PC-9 (cell line): ENCODE measurements around the gene NHS. TPM values are rescaled to one million over a fixed set of nuclear protein-coding genes. Genes with fewer than 3 reads are reported as not detected.

Experiments used
- BruUV-seq: library from RNA; stranded (reverse); fragments of 400-500 nt; replicated peaks from 2 replicates; lab custom pipeline; 2021; lab: Mats Ljungman, UMichigan
- CTCF ChIA-PET: fragments of 300-600 bp; sonication (Branson Sonifier 250); formaldehyde crosslinking; loops from one replicate; lab custom pipeline; 2022; ENCODE audit warnings: antibody characterized with exemption; lab: Charles Lee
- POLR2A ChIA-PET: fragments of 300-600 bp; sonication (Branson Sonifier 250); formaldehyde crosslinking; loops from one replicate; lab custom pipeline; 2022; ENCODE audit warnings: antibody characterized with exemption; ENCODE audit not compliant: unreplicated experiment; lab: Charles Lee
- DNase-seq, 2 experiments: peaks; one replicate each; pipeline versions ENCODE4 v3.0.0 to v3.0.0-alpha.2; 2015 to 2022; ENCODE audit warnings: mixed read lengths in 1 of 2
- H2AFZ ChIP-seq: fragments of 200-600 bp; sonication (generic); 2 replicates; pipeline ENCODE4 v1.8.1; 2017; ENCODE audit warnings: antibody characterized with exemption
- H3F3A ChIP-seq: fragments of 200-600 bp; sonication (generic); 2 replicates; pipeline ENCODE4 v1.8.1; 2017; ENCODE audit warnings: antibody characterized with exemption, mild to moderate bottlenecking, low read depth; ENCODE audit not compliant: insufficient read depth
- H3K27ac ChIP-seq: fragments of 200-600 bp; sonication (generic); 2 replicates; pipeline ENCODE4 v1.6.1; 2016; ENCODE audit warnings: mixed run types
- H3K27me3 ChIP-seq: fragments of 200-600 bp; sonication (generic); 2 replicates; pipeline ENCODE4 v1.6.1; 2016; ENCODE audit warnings: low read depth, mixed run types; ENCODE audit not compliant: insufficient read depth
- H3K36me3 ChIP-seq: fragments of 200-600 bp; sonication (generic); 2 replicates; pipeline ENCODE4 v1.6.1; 2016; ENCODE audit warnings: low read depth, mixed run types
- H3K4me1 ChIP-seq: fragments of 200-600 bp; sonication (generic); replicated peaks from 2 replicates; pipeline ENCODE4 v1.6.1; 2016; ENCODE audit warnings: mixed run types; ENCODE audit not compliant: insufficient read depth
- H3K4me2 ChIP-seq: fragments of 200-600 bp; sonication (generic); 2 replicates; pipeline ENCODE4 v1.6.1; 2017; ENCODE audit warnings: mixed run types
- H3K4me3 ChIP-seq: fragments of 200-600 bp; sonication (generic); 2 replicates; pipeline ENCODE4 v1.6.1; 2016; ENCODE audit warnings: mixed run types
- H3K79me2 ChIP-seq: fragments of 200-600 bp; sonication (generic); 2 replicates; pipeline ENCODE4 v1.6.1; 2017; ENCODE audit warnings: low read depth, mixed run types
- H3K9me2 ChIP-seq: fragments of 200-600 bp; sonication (generic); 2 replicates; pipeline ENCODE4 v1.8.1; 2017; ENCODE audit warnings: mild to moderate bottlenecking; ENCODE audit not compliant: insufficient read depth
- H3K9me3 ChIP-seq: fragments of 200-600 bp; sonication (generic); 2 replicates; pipeline ENCODE4 v1.8.1; 2016; ENCODE audit warnings: low read depth; ENCODE audit not compliant: insufficient read depth
- H4K20me1 ChIP-seq: fragments of 200-600 bp; sonication (generic); 2 replicates; pipeline ENCODE4 v1.8.1; 2017; ENCODE audit not compliant: insufficient read depth
- CTCF ChIP-seq: fragments of 200-600 bp; sonication (generic); conservative IDR thresholded peaks from 2 replicates; pipeline ENCODE4 v1.6.1; 2017; ENCODE audit warnings: mixed run types, antibody characterized with exemption, mild to moderate bottlenecking, moderate library complexity
- EZH2 ChIP-seq: fragments of 200-600 bp; sonication (generic); IDR thresholded peaks from 2 replicates; pipeline ENCODE4 v1.8.0; 2017; ENCODE audit warnings: antibody characterized with exemption, low read depth
- intact Hi-C: fragments of 100-400 bp; cut with micrococcal nuclease; formaldehyde crosslinking; loops from one replicate; pipeline ENCODE4 v1.10.0; 2022; ENCODE audit not compliant: unreplicated experiment
- total RNA-seq: library from RNA; stranded (reverse); gene quantifications from 2 replicates; pipeline ENCODE4 v1.2.3, GENCODE V29; 2021

NHS gene
- total RNA-seq, 1 experiment from 2014 or later: 6.7 TPM

GRCh38 chrX:17472424-17472823, 97.4 kb downstream of the NHS start:
- POLR2A ChIA-PET: no interaction called here
- no TSS peak for BruUV-seq
- TF ChIP-seq EZH2 (no peak), CTCF (no peak)

GRCh38 chrX:17473021-17473420, 98.0 kb downstream of the NHS start:
- H3K27ac ChIP-seq: no peak overlapping the region
- CTCF ChIA-PET: no interaction called here
- H3K27me3 ChIP-seq: no peaks in the 10 kb centered on the region
- POLR2A ChIA-PET: no interaction called here
- H3K9me3 ChIP-seq: no peaks in the 10 kb centered on the region
- TF ChIP-seq EZH2 (no peak), CTCF (no peak)
- no peaks in the 10 kb centered on the region for H3K9me2 ChIP-seq
- no peak overlapping the region for H2AFZ ChIP-seq
- intact Hi-C loops: no loop called here
- H4K20me1 ChIP-seq: no peaks in the 10 kb centered on the region
- no peak for DNase-seq
- H3F3A ChIP-seq: no peaks in the 10 kb centered on the region
- 0 out of 2 replicates have a peak, but pooled peaks cover 2% of the 10 kb centered on the region for H3K79me2 ChIP-seq
- no peaks in the 10 kb centered on the region for H3K36me3 ChIP-seq
- BruUV-seq: no TSS peak
- no peak overlapping the region for H3K4me3 ChIP-seq
- no peak overlapping the region for H3K4me2 ChIP-seq
- no peaks in the 10 kb centered on the region for H3K4me1 ChIP-seq

More at GRCh38 chrX:17472424-17472823, 97.4 kb downstream of the NHS start:
- H3K27me3 ChIP-seq: no peaks in the 10 kb centered on the region
- H3K4me3 ChIP-seq: no peak overlapping the region
- H4K20me1 ChIP-seq: no peaks in the 10 kb centered on the region
- no peaks in the 10 kb centered on the region for H3K9me3 ChIP-seq
- no peak overlapping the region for H3K27ac ChIP-seq
- no peak overlapping the region for H2AFZ ChIP-seq
- H3K4me1 ChIP-seq: no peaks in the 10 kb centered on the region
- H3K9me2 ChIP-seq: no peaks in the 10 kb centered on the region
- H3F3A ChIP-seq: no peaks in the 10 kb centered on the region
- H3K4me2 ChIP-seq: no peak overlapping the region
- CTCF ChIA-PET: no interaction called here
- intact Hi-C loops: no loop called here
- H3K79me2 ChIP-seq: 0 out of 2 replicates have a peak, but pooled peaks cover 2% of the 10 kb centered on the region
- no peak for DNase-seq
- no peaks in the 10 kb centered on the region for H3K36me3 ChIP-seq

GRCh38 chrX:17474892-17475291, 99.9 kb downstream of the NHS start:
- Histone ChIP-seq H3K9me2 (no peaks in the 10 kb centered on the region), H3K4me1 (no peaks in the 10 kb centered on the region), H3K27ac (no peak overlapping the region), H3K4me2 (no peak overlapping the region), H3K4me3 (no peak overlapping the region), H4K20me1 (no peaks in the 10 kb centered on the region), H3K79me2 (0 out of 2 replicates have a peak, but pooled peaks cover 2% of the 10 kb centered on the region), H2AFZ (no peak overlapping the region), H3K9me3 (no peaks in the 10 kb centered on the region), H3K27me3 (no peaks in the 10 kb centered on the region), H3F3A (no peaks in the 10 kb centered on the region), H3K36me3 (no peaks in the 10 kb centered on the region)
- no TSS peak for BruUV-seq
- CTCF ChIA-PET: no interaction called here
- no peak for DNase-seq
- intact Hi-C loops: no loop called here
- POLR2A ChIA-PET: no interaction called here
- TF ChIP-seq CTCF (no peak), EZH2 (no peak)
